ENCODE results near the gene YIF1A. TPM values are rescaled to one million over a fixed set of nuclear protein-coding genes. Genes with fewer than 3 reads are reported as not detected.

The YIF1A gene
- total RNA-seq, 1 donor from 2014 or later = 106 TPM

DNA sequence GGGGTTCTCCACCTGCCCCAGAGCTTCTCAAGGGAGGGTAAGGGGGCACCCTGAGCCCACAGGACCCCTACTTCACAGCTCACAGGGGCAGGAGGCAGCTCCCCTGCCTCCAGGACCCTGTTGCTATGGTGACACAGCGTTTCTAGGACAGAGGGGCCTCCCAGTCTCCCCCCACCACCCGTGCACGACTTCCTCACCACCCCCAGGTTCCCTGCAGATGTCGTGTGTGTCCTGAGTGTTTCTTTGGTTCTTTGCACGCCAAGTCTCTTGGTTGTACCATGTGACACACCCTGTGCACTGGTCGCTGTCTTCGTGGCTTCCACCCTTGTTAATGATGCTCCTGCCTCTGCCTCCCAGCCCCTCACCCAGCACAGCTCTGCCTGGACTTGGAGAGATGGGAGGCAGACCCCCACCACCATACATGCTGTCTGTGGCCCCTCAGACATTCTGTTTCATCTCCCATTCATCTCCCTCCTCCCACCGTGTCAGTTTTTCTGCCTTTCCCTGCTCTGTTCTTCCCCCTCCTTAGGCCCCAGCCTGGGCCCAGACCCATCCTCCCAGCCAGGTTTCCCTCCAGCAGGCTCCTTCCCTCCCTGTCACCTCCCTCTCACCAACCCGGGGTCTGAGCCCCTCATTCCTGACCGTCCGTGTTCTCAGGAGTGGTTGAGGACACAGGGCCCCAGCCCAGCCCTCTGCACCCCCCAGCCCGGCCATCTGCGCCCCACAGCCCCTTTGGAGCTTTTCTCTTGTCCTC is 45.0 kb downstream of the YIF1A start:
- no peak overlapping the region for H3K4me3 ChIP-seq (ENCODE audit: low read depth, low read length)
- DNase-seq (ENCODE audit: low read depth) = no peak
- TF ChIP-seq, protein P1, sequence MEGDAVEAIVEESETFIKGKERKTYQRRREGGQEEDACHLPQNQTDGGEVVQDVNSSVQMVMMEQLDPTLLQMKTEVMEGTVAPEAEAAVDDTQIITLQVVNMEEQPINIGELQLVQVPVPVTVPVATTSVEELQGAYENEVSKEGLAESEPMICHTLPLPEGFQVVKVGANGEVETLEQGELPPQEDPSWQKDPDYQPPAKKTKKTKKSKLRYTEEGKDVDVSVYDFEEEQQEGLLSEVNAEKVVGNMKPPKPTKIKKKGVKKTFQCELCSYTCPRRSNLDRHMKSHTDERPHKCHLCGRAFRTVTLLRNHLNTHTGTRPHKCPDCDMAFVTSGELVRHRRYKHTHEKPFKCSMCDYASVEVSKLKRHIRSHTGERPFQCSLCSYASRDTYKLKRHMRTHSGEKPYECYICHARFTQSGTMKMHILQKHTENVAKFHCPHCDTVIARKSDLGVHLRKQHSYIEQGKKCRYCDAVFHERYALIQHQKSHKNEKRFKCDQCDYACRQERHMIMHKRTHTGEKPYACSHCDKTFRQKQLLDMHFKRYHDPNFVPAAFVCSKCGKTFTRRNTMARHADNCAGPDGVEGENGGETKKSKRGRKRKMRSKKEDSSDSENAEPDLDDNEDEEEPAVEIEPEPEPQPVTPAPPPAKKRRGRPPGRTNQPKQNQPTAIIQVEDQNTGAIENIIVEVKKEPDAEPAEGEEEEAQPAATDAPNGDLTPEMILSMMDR (conservative IDR thresholded peaks at IDR 0.05; ENCODE audit: low read depth, low read length) = no peak

DNA sequence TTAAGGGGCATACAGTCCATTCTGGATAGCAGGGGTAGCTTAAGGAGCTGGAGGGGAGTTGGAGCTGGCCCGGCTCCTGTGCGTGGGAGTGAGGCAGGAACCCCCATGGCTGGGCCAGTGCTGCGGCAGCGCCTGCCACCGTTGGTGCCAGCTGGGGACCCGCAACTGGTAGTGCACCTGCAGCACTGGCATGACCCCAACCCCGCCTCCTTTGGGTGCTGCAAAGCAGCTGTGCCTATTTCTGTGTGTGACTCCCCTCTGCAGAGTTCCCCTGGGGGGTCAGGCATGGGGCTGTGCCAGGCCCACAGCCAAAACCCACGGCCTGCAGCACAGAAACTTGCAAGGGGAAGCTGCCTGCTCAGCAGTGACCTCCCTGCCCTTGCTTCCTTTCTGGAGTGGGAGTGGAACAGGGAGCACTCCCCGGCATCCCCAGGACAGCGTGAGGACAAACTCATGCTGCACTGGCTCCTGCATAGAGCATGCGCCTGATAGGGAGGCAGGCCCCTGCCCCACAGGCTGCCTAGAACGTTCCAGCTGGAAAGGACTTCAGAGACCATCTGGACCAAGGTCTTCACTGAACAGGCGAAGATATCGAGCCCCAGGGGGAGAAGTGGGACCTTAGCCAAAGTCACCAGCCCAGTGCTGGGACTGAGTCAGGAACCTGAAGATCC is 46.7 kb downstream of the YIF1A start:
- no peak overlapping the region for H3K4me3 ChIP-seq (ENCODE audit: low read depth, low read length)
- DNase-seq (ENCODE audit: low read depth) = no peak
- TF ChIP-seq, protein P1 (conservative IDR thresholded peaks at IDR 0.05; ENCODE audit: low read depth, low read length) = no peak

DNA sequence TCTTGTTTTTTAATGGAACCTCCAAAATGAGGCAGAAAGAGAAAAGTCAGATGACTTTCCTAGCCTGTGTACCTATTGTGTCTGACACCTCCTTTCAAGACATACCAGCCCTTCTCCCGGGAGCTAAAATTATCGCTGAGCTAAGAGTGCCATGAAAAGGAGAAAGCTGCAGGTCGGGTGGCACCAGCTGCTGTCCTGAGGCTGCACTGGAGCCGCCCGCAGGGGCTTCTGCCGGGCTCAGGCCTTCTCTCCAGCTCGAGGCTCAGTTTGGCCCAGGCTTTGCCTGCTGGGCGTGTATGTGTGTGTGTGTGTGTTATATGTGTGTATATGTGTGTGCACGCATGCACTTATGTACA is 48.2 kb downstream of the YIF1A start:
- TF ChIP-seq, protein P1 (conservative IDR thresholded peaks at IDR 0.05; ENCODE audit: low read depth, low read length) = no peak
- no peak overlapping the region for H3K4me3 ChIP-seq (ENCODE audit: low read depth, low read length)
- DNase-seq (ENCODE audit: low read depth) = no peak

DNA sequence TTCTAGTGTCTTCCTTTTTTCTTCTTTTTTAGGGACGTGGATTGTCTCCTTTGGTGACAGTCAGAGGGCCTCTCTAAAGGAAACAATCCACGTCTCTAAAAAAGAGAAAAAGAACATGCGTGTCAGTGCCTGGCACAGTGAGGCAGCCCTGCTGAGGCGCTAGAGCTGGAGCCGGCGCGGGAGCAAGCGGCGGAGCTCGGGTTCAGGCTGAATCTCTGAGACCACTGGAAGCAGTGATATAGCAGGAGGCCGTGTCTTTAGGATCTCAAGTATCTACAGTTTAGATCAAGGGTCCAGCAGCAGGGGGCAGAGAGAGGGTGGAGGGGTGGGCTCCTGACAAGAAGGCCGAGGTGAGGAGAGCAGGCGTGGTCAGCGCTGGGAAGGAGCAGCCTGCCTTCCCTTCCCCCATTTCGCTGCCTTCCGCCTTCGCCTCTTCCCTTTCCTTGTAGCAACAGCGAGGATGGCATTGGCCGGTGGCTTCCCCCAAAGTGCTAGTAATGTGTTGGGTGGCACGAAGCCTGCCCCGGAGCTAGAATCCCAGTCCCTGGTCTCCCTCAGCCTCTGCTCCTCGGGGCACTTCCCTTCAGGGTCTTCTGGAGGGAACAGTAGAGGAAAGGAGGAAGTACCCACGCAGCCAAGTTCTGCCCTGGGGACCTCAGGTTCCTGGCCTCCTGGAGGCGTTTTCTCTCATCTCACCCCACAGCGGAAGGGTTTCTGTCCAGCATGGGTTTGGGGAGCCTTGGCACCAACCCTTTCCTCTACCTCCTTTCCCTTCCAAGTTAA is 48.8 kb downstream of the YIF1A start:
- TF ChIP-seq, protein P1 (conservative IDR thresholded peaks at IDR 0.05; ENCODE audit: low read depth, low read length) = no peak
- no peak for DNase-seq (ENCODE audit: low read depth)
- H3K4me3 ChIP-seq (ENCODE audit: low read depth, low read length) = no peak overlapping the region

DNA sequence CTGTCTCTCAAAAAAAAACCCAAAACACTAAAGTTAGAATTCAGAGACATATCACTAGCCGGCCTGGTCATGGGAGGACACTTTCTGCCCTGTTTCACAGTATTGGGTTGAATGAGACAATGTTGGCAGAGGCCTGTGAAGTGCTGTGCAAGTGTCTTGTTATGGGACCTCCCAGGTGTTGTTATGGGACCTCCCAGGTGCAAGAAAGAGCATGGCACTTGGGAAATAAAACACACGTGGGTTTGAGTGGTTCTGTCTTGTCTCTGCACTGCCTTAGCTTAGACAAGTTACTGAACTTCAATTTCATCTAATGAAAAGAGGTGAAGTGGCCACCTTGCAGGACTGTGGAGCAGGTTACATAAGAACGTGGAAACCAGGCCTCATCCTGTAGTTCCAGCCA is 49.4 kb downstream of the YIF1A start:
- TF ChIP-seq, protein P1 (conservative IDR thresholded peaks at IDR 0.05; ENCODE audit: low read depth, low read length) = no peak
- H3K4me3 ChIP-seq (ENCODE audit: low read depth, low read length) = no peak overlapping the region
- no peak for DNase-seq (ENCODE audit: low read depth)

DNA sequence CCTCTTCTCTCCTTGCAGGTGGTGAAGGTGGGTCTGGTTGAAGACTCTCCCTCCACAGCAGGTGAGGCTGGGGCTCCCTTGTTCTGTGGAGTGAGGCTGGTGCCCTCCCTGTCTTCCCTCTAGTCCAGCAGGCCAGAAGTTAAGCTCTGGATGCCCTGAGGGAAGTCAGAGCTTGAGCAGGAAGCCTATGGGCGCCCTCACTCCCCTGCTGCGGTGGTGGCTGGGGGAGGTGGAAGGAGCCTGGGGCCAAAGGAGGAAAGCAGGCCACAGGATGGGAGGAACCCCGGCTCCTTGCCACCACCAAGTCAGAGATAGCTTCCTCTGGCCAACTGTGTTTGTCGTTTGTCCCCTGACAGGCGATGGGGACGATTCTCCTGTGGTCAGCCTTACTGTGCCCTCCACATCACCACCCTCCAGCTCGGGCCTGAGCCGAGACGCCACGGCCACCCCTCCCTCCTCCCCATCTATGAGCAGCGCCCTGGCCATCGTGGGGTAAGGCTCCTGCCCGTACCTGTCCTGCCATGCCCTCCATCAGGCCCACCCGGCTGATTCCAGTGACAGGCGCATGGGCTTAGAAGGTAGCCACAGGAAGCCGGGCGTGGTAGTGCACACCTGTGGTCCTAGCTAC is 50.0 kb downstream of the YIF1A start:
- TF ChIP-seq, protein P1 (conservative IDR thresholded peaks at IDR 0.05; ENCODE audit: low read depth, low read length) = no peak
- no peak overlapping the region for H3K4me3 ChIP-seq (ENCODE audit: low read depth, low read length)
- DNase-seq (ENCODE audit: low read depth) = no peak
